GM13977 (cell line): Measurements from ENCODE around the gene CDK6.

ENCODE experiments used
- DNase-seq: peaks from one replicate; pipeline ENCODE4 v3.0.0; 2012; ENCODE audit warnings: low spot score
- in situ Hi-C: fragments of 300-500 bp; cut with MboI; formaldehyde crosslinking; loops from one replicate; pipeline ENCODE4 v1.12.0; 2022; ENCODE audit warnings: low sequenced_read_pairs, low pct_unique_long_range_greater_than_20kb, mixed read lengths, inconsistent platforms; ENCODE audit not compliant: unreplicated experiment
- TF ChIP-seq, protein P1 (sequence below): IDR thresholded peaks from 2 replicates; pipeline ENCODE4 v1.5.1; 2012; ENCODE audit warnings: mild to moderate bottlenecking, control low read depth; ENCODE audit not compliant: insufficient read depth; ENCODE audit errors: extremely low read depth, missing control alignments

Gene CDK6

DNA sequence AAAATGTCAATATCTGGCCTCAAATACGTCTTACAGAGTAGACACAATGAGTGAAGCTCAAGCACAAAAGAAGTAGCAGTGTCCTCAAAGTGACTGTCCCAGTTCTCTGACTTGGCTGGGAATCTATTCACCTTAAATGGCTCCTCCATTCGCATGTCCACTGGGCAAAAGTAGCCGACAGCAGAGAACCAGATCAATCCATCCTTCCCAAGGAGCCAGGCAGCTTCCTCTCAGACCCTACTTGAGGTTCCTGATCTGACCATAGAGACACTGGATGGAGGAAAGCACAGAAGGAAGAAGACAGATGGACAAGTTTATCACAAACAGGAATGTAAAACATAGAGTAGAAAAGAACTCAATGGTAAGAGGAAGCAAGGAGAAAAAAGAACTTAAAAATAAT, 53.5 kb downstream of the CDK6 start:
- TF ChIP-seq, protein P1, sequence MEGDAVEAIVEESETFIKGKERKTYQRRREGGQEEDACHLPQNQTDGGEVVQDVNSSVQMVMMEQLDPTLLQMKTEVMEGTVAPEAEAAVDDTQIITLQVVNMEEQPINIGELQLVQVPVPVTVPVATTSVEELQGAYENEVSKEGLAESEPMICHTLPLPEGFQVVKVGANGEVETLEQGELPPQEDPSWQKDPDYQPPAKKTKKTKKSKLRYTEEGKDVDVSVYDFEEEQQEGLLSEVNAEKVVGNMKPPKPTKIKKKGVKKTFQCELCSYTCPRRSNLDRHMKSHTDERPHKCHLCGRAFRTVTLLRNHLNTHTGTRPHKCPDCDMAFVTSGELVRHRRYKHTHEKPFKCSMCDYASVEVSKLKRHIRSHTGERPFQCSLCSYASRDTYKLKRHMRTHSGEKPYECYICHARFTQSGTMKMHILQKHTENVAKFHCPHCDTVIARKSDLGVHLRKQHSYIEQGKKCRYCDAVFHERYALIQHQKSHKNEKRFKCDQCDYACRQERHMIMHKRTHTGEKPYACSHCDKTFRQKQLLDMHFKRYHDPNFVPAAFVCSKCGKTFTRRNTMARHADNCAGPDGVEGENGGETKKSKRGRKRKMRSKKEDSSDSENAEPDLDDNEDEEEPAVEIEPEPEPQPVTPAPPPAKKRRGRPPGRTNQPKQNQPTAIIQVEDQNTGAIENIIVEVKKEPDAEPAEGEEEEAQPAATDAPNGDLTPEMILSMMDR: no peak
- no peak for DNase-seq
- in situ Hi-C loops: no loop called here

DNA sequence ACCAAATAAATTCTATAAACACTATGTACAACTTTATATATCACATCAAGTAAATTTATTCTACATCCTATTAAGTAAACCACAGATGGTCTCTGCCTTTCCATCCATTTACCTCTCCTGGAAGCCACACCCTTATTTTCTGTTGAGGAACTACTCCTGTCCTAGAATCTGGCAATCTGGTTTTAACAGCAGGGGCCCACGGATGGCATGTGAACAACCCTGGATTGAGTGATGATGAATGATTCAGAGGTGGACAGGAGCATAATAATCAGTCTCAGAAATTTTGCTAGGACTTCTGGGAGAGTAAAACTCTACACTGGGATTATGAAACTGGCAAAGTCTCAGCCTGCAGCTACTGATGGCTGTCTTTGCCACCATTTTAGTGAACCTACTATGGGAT, 54.1 kb downstream of the CDK6 start:
- TF ChIP-seq, protein P1: no peak
- no peak for DNase-seq
- in situ Hi-C loops: no loop called here

DNA sequence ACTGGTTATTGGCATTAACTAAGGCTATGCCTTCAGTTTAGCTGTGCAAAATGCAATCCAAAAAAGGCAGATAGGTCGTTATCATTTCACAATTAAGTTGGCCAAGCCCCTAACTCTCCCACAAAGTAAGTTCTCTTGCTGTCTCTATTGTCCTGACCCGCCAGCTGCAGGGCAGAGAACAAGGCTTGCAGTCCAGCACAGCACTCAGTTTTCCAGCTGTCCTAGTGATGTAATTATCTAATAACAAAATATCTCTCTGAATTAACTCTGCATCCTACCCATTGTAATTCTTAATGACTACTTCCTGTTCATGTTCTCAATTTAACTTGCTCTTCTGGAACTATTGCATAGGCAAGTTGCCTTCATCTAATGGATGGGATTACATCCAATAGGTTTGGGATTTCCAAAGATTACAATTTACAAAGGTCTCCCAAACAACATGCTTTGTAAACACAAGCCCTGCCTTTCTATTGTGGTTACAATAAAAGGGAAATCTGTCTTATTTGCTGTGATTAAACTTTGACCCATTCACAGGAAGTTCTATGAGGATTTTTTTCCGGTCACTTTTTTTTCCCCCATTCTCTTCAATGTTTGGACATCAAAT, 55.2 kb downstream of the CDK6 start:
- TF ChIP-seq, protein P1: no peak
- in situ Hi-C loops: no loop called here
- DNase-seq: no peak

DNA sequence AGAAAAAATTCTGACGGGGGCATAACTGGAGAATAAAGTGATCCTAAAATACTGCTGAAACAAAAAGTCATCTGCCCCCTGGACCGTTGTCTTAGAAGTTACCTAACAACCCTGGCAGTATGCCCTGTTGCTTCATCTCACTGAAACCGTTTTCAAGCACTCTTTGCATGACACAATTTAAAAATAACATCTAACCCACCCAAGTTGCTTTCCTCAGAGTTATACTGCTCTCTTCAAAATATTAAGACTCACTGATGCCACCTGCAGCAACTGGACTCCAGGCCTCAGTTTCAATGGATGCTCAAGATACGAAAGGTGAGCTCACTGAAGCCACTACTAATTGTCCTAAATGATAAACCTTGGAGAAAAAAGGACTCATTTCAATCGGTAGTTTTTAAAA, 57.4 kb downstream of the CDK6 start:
- in situ Hi-C loops: no loop called here
- DNase-seq: peak; percentile 13
- TF ChIP-seq, protein P1: no peak

DNA sequence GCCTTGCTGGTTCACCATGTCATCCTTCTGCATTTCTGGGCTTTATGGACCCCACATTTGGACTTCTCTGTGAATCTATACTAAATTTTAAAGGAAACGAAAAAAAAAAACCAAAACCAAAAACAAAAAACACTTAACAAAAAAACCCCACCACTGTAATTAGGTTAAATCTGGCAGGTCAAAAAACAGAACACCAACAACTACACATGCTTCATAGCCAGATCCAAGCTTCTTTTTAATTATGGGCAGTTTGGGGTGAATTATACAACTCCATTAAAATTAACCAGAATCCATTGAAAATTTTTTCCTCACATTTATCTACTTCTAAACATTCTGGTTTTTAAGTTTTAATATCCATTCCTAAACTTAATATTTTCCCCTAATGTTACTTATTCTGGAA, 58.4 kb downstream of the CDK6 start:
- in situ Hi-C loops: no loop called here
- TF ChIP-seq, protein P1: no peak
- no peak for DNase-seq

DNA sequence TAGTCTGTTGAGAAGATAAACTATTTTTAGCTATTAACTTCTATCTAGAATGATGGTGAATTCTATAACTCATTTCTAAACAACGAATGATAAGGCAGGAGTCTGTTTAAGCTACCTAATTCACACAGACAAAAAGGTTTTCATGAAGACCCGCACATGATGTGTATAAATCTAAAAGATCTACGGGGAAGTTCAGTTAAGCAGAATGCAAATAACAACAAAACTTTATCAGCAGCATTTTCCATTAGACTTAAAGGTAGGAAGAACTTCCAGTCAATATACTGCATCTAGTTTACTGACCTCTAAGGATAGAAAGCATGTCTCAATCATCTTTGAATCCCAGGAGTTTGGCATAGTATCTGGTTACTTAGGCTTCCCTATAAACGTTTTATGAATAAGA, 62.6 kb downstream of the CDK6 start:
- no peak for DNase-seq
- in situ Hi-C loops: no loop called here
- TF ChIP-seq, protein P1: no peak

DNA sequence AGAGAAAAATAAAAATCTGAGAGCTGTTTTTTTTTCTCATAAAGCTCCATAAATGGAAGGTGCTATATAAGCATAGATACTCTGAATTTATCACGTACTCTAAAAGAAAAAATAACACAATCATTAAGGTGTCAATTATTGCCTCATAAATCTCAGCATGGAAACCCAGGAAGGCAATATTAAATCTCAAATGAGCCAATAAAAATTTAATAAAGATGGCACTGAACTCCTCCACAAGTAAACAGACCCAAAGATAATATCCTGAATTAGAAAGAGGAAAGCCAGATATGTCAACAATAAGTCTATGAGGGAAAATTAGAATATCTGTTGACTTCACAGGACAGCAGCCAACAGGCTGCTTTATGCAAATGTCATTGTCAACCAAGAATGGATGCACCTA, 66.5 kb downstream of the CDK6 start:
- DNase-seq: no peak
- TF ChIP-seq, protein P1: no peak
- in situ Hi-C loops: no loop called here
